GM21423 (cell line): Measurements from ENCODE around the gene ABTB2.
"Not testable (repeated sequence)": the region's sequence is repeated elsewhere in the genome, so short reads cannot be mapped to it uniquely, and the experiment has no call there.

ENCODE experiments used
- ATAC-seq: cut with Tn5 transposase; IDR thresholded peaks from one replicate; pipeline ENCODE4 v1.9.1; 2021; ENCODE audit warnings: mild to moderate bottlenecking, moderate library complexity; ENCODE audit not compliant: unreplicated experiment

ABTB2 gene

GRCh38 chr11:34197256-34197655, 160.6 kb downstream of the ABTB2 start:
- no peak for ATAC-seq

DNA sequence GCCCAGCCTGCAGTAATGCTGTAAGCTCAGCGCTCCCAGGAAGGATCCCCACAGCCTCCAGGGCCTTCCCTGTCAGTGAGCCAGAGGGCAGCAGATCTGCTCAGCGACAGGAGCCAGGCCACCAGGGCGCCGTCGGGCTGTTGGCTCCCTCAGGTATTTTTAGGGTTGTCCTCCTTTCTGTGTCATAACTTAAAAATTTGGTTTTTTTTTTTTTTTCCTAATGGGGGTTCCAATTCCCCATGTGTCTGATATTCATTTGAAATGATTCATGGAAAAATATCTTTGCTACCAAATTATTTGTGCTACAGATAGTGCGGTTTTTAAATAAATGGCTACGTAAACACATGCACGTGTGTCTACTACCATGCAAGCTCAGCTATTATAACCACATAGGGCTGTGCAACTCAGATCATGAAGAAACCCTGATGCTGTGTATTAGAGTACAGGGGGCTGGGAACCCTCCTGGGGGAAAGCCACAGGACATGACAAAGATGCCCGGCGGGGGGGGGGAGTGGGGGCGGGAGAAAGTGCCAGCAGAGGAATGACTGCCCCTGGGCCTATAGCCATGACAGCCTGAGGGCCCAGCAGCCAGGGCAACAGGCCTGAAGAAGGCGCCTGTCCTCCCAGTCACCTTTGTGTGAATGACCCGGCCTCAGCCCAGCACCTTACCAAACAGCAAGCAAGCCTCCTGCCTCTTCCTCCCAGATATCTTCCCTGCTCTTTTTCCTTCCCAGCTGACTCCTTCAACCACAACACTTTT, 163.1 kb downstream of the ABTB2 start:
- no peak for ATAC-seq

DNA sequence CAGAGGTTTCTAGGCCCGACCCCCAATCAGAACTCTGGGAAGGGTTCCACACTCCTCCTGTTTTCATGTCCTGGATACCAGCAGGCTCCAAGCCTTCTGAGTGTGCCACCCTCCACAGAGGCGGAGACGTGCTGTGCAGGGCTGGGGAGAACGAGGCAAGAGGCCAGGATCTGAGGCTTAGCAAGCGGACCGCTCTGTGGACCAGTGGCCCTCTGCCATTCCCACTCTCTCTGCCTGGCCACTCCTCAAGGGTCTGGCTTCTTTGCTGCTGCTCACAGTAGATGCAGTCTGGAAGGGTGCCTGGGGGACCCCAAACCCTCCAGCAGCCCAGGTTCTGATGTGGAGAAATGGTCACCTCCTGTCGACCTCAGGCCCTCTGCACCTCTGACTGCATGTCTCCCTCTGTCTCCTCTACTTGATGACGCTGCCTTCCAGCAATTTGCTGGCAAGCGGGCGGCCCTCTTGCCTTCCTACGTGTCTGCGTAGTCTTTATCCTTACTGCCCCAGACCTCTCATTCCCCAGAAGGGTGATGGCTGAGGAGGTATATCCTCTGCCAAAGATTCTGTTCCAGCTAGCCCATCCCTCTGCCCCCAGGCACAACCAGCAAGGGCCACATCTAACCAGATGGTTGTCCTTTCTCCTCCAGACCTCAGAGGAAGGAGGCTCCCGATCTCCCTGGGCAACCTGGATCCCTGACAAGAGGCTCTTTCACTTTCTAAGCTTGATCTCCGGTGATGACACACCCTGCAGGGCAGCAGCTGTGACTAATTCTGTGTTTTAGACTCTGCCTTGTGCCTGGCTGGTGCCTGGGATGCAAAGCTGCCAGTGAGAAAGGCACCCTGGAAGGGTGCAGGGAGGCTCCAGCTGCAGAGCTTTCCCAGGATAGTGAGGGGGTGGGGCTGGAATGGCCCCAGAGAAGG, 165.1 kb downstream of the ABTB2 start:
- ATAC-seq, result no peak

GRCh38 chr11:34191578-34191977, 166.2 kb downstream of the ABTB2 start:
- ATAC-seq, result no peak

DNA sequence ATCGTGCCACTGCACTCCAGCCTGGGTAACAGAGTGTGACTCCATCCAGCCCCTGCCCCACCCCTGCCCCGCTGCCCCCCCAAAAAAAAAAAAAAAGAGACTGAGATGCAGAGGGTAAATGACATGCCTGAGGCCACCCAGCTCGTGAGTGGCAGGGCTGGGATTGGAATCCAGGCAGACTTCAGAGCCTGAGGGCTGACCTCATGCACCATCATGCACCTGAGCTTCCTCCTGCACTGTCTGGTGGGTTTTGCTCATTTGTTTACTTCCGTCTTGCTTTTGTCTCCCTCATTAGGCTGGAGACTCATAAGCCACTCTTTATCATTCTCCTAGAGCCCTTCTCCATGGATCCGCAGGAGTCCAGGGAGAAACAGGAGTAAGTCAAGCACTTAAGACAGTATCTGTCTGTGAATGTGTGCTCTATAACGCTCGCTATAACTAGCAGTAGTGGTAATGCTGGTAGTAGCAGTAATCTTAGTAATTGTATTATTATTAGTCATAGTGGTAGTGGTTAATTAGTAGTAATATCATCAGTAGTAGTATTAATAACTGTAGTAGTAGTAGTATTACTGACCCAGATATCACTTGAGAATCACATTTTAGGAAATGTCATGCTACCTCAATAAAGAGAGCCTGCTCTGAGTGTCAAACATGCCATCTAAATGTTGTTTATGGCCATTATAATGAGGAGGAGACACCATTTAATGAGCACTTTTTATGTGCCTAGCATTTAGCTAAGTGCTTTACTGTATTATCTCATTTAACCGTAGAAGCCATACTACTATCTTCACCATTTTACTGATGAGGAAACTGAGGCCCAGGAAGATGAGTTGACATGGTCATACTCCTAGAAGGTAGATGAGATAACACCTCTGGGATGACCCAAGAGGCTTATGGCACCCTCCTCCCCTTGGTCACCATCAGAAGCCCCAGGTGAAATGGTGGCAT, 167.3 kb downstream of the ABTB2 start:
- no peak for ATAC-seq

DNA sequence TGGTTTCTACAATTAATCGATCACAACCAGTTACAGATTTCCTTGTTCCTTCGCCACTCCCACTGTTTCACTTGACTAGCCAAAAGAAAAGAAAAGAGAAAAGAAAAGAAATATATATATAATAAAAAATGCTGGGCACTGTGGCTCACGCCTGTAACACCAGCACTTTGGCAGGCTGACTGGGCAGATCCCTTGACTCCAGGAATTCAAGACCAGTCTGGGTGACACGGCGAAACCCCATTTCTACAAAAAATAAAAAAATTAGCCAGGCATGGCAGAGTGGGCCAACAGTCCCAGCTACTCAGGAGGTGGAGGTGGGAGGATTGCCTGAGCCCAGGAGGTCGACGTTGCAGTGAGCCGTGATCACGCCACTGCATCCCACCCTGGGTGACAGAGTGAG, 168.6 kb downstream of the ABTB2 start:
- no peak for ATAC-seq

DNA sequence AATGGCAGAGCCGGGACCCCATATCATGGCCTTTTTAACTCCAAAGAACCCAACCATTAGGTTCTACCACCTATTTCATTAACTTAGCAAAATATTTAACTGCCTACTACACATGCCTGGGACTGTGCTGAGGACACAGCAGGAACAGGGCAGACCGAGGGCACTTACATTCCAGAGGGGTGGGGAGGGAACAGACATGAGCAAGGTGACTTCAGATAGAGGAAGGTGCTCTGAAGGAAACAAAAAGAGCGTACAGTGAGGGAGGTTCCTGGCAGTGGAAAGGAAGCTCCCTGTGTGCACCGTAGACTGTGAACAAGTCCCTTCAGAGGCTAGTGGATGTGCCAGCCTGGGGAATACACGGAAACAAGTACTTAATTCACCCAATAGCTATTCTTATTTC, 169.6 kb downstream of the ABTB2 start:
- no peak for ATAC-seq

DNA sequence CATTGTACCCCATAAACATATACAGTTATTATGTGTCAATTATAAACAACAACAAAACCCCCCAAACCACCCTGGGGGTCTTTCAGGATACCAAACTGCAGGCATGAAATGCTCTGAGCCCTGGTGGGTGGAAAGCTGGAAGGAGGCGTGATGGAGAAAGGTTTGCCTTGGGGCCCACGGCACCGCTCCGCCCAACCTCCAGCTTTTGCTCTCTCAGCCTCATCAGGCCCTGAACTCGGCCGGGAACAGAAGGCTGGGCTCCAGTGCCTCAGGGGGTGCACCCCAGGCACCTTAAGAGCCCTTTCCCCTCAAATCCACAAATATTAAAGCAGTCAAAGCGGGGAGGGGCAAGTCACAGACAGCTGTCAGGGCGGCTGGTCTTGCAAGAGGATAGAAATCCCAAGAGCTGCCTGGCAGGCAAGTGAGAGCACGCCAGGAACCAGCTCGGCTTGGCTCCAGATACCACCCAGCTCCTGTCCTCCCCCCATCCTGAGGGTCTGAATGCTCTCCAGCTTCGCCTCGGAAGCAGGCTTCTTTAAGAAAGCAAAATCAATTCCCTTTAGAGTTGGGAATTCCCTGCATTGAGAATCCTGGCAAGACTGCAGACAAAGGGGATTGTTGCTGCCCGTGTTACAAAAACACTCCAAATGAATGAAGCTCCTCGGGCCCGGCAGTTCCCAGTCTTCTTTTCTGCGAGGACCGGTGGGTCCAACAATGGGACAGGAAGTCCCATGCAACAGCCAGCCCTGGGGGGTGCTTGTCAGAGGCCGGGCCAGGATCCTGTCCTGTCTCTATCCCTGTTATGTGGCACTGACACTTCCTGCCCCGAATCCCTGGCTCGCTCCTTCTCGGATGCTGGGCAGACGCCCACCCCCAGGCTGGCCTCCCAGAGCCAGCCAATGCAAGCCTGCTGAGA, 171.6 kb downstream of the ABTB2 start:
- no peak for ATAC-seq

- no peak for ATAC-seq
Observed at GRCh38 chr11:34184505-34185015, 173.2 kb downstream of the ABTB2 start.

DNA sequence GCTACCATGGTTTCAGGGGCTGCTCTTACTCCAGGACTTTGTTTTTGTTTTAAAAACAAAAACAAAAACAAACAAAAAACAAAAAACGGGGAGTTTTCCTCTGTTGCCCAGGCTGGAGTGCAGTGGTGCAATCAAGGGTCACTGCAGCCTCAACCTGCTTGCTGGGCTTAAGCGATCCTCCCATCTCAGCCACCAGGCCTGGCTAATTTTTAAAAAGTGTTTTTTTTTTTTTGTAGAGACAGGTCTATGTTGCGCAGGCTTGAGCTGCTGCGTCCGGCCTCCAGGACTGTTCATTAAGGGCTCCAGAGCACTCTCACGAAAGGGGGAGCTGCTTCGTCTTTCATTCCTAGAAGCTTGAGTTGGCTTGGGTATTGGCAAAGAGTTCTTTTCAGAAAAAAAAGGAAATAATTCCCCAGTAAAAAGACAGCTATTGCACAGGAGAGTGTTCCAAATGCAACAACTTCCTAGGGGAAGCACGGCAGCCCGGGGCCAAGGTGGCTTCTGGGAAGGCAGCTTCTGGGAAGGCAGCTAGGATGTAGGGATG, 173.9 kb downstream of the ABTB2 start:
- no peak for ATAC-seq

- no peak for ATAC-seq
Observed at GRCh38 chr11:34182921-34183685, 174.7 kb downstream of the ABTB2 start.

DNA sequence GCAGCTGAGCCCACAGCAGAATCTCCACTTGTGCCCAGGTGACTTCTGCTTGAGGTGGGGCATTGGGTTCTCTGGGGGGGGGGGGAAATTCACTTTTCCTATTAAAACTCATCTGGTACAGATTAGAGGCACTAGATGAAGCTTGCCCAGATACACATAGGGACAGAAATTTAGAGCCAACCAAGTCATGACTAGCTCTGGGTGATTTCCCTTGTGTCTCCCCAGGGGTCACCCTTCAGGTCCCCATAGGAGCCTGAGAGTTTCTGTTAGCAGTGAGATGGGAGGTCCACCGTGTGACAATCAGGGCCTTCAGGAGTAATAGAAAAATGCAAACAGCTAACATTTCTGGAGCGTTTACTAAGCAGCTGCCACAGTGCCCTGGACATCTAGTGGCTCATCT, 175.4 kb downstream of the ABTB2 start:
- ATAC-seq, result no peak

DNA sequence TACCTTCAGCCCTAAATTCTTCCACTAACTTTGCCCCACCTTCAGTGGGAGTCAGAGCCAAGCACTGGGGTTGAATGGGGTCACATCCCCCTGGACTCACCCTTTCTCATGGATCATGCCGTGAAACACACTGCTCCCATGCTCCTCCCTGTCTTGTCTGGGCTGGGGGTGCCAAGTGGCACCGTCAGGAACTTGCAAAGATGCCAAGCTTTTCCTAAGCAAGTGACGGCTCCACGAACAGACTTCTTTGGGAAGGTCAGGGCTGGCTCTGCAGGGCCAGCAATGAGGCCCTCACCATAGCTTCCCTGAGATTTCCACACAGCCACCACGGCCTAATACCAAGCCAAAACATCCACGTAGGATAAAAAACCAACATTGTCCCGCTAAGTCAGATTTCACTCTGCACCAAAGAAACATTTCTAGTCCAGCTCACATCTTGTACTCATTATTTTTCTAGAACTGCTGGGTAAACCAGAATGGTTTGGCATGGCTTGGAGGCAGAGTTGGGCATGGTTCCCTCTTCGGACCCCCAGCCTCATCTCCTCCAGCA, 175.9 kb downstream of the ABTB2 start:
- no peak for ATAC-seq

- no peak for ATAC-seq
Observed at GRCh38 chr11:34181251-34181650, 176.6 kb downstream of the ABTB2 start.

GRCh38 chr11:34180814-34181165, 177.0 kb downstream of the ABTB2 start:
- not testable (repeated sequence) for ATAC-seq

- ATAC-seq, result no peak
Observed at GRCh38 chr11:34180040-34180813, 177.6 kb downstream of the ABTB2 start.

- no peak for ATAC-seq
Observed at GRCh38 chr11:34179026-34179675, 178.7 kb downstream of the ABTB2 start.
